ENCODE measurements around the gene ALLC. TPM values are rescaled to one million over a fixed set of nuclear protein-coding genes. Genes with fewer than 3 reads are reported as not detected.

Gene ALLC
- polyA plus RNA-seq, 1 experiment, result not detected

DNA sequence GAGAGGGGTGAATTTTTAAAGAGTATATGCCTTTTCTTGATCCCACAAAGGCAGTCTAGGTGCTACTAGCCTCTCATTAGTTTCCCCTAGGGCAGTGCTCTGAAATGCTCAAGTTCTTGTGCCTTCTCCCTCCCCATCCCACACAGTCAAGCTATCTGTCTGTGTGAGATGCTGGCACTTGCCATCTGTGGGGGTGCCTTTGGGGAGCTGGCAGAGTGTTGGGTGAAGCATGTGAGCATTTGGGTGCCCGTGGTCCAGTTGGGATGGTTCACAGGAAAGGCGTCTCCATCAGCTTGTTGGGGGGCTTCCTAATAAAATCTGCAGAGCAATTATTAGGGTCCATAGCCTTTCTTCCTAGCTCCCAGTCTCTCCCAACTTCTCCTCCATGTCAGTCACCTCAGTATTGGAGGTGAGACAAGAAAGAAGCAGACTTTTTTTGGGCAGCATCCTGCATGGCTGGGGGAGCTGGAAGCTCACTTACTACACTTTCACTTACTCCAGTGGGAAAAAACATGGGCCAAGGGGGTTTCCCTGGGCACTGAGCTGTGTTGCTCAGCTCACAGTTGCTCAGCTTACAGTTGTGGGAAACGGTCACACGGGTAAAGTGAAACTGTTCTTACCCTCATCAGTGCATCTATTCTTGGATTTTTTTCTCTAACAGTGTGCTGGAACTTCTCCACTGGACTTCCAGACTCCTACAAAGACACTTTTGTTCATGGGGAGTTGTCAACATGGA, 33.8 kb upstream of the ALLC start:
- H3K36me3 ChIP-seq (ENCODE audit: control insufficient read depth, insufficient read depth, low read length), result no peaks in the 10 kb centered on the region
- H3K4me3 ChIP-seq (ENCODE audit: low read depth, low read length), result no peak overlapping the region
- no peaks in the 10 kb centered on the region for H3K27me3 ChIP-seq (ENCODE audit: control insufficient read depth, insufficient read depth, low read length)
- no peak for TF ChIP-seq CTCF (IDR thresholded peaks at IDR 0.05; ENCODE audit: insufficient read depth, low read depth, low read length)
- ChIA-PET CTCF (interaction anchor here (1.4 kb wide), 1 partner anchor 15 kb away, joined by 4 read pairs; no protein-coding TSS in a partner anchor), POLR2A (no interaction called here)
- no peak for DNase-seq (ENCODE audit: low read depth)

DNA sequence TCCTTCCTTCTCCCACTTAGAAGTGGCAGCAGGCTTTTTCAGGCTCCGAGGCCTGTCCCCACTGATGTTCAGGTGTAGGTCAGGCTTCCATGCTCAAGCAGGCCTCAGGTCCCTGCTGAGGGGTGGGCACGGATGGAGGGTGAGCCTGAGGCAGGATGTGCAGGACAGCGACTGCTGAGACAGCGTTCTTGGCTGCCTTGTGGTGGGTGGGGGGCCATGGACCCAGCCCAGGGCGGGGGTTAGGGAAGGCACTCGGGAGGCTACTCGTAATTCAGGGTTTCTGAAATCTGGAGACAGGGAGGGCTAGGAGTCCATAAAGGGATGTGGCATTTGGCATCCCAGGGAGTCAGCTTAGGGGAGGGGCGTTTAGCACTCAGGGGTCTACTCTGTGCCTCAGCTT, 32.8 kb upstream of the ALLC start:
- no peak overlapping the region for H3K4me3 ChIP-seq (ENCODE audit: low read depth, low read length)
- no peak for TF ChIP-seq CTCF (IDR thresholded peaks at IDR 0.05; ENCODE audit: insufficient read depth, low read depth, low read length)
- no peaks in the 10 kb centered on the region for H3K36me3 ChIP-seq (ENCODE audit: control insufficient read depth, insufficient read depth, low read length)
- no peak for DNase-seq (ENCODE audit: low read depth)
- H3K27me3 ChIP-seq (ENCODE audit: control insufficient read depth, insufficient read depth, low read length), result no peaks in the 10 kb centered on the region
- CTCF ChIA-PET, result interaction anchor here (0.7 kb wide), 1 partner anchor 17 kb away, joined by 3 read pairs; no protein-coding TSS in a partner anchor
- POLR2A ChIA-PET, result no interaction called here

GRCh38 chr2:3626118-3626811, 31.7 kb upstream of the ALLC start:
- ChIA-PET CTCF (interaction anchor here (0.7 to 1.1 kb wide), 2 partner anchors 16 kb away, joined by 3 read pairs; no protein-coding TSS in a partner anchor), POLR2A (no interaction called here)
- DNase-seq (ENCODE audit: low read depth), result no peak
- H3K36me3 ChIP-seq (ENCODE audit: control insufficient read depth, insufficient read depth, low read length), result no peaks in the 10 kb centered on the region
- no peaks in the 10 kb centered on the region for H3K27me3 ChIP-seq (ENCODE audit: control insufficient read depth, insufficient read depth, low read length)
- no peak for TF ChIP-seq CTCF (IDR thresholded peaks at IDR 0.05; ENCODE audit: insufficient read depth, low read depth, low read length)
- H3K4me3 ChIP-seq (ENCODE audit: low read depth, low read length), result no peak overlapping the region

DNA sequence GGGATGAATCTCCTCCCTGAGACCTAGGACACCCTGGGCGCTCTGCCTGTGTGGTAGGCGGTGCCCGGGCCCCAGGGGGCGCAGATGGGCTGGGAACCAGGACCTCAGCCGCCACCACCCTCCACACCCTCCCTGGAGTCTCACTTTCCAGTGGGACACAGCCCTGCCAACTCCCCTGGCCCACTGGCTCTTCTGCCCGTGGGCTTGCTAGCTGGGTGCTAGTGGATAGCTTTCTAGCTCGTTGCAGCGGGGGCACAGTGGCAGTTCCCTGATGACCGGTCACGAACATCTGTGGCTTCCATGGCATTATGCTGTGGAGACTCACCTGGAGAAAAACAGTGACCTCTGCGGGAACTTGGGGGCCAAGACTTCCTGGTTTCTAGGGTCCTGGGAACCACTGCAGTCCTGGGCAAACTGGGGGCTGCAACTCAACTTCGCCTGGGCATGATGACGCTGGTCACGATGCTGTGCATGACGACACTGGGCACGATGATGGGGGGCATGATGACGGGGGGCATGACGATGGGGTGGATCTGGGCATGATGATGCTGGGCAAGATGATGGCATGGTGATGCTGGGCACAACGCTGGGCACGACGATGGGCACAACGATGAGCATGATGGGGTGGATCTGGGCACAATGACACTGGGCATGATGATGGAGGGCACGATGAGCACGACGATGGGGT, 31.0 kb upstream of the ALLC start:
- ChIA-PET CTCF (interaction anchor here (1.1 kb wide), 1 partner anchor 17 kb away, joined by 3 read pairs; no protein-coding TSS in a partner anchor), POLR2A (no interaction called here)
- H3K4me3 ChIP-seq (ENCODE audit: low read depth, low read length), result no peak overlapping the region
- TF ChIP-seq CTCF (IDR thresholded peaks at IDR 0.05; ENCODE audit: insufficient read depth, low read depth, low read length), result peak; percentile 4; the same call in 1 of the 2 replicates
- H3K27me3 ChIP-seq (ENCODE audit: control insufficient read depth, insufficient read depth, low read length), result no peaks in the 10 kb centered on the region
- H3K36me3 ChIP-seq (ENCODE audit: control insufficient read depth, insufficient read depth, low read length), result no peaks in the 10 kb centered on the region
- no peak for DNase-seq (ENCODE audit: low read depth)
